Measurements from ENCODE around the gene FKTN.

- no peak for TF ChIP-seq EZH2 (IDR thresholded peaks at IDR 0.05; ENCODE audit: insufficient read depth, low read length)
- TF ChIP-seq CTCF (IDR thresholded peaks at IDR 0.05; ENCODE audit: insufficient read depth, low read depth, low read length), result no peak
Observed at GRCh38 chr9:105670315-105670714, 112.4 kb downstream of the FKTN start.
